Tibial nerve (tissue), 4 donors: Measurements from ENCODE around the gene FANCC. TPM values are rescaled to one million over a fixed set of nuclear protein-coding genes. Genes with fewer than 3 reads are reported as not detected.
A peak's percentile ranks its signal among the peaks of the same experiment; 100 is the strongest.

Source experiments
- DNase-seq, 2 donors: peaks; one replicate each; pipeline ENCODE4 v3.0.0-alpha.2; 2019; ENCODE audit warnings: low spot score in 2 of 2
- H3K27ac ChIP-seq, 4 donors: fragments of 200-600 bp; sonication (generic) in 3 of 4; one replicate each; pipeline ENCODE4 v1.5.1; 2017 to 2019; ENCODE audit warnings: mild to moderate bottlenecking in 1 of 4
- H3K27me3 ChIP-seq, 2 donors: fragments of 200-600 bp; sonication (generic) in 1 of 2; one replicate each; pipeline versions ENCODE4 v1.5.1 to v1.6.0; 2017 to 2019
- H3K36me3 ChIP-seq, 3 donors: fragments of 200-600 bp; sonication (generic); one replicate each; pipeline ENCODE4 v1.5.1; 2018 to 2019
- H3K4me1 ChIP-seq, 4 donors: fragments of 200-600 bp; sonication (generic) in 3 of 4; one replicate each; pipeline ENCODE4 v1.5.1; 2017 to 2019
- H3K4me3 ChIP-seq, 4 donors: fragments of 200-600 bp; sonication (generic) in 3 of 4; one replicate each; pipeline ENCODE4 v1.5.1; 2017 to 2019; ENCODE audit warnings: mild to moderate bottlenecking in 1 of 4, moderate library complexity in 1 of 4
- H3K9me3 ChIP-seq, 4 donors: fragments of 200-600 bp; sonication (generic) in 3 of 4; one replicate each; pipeline ENCODE4 v1.5.1; 2017 to 2019
- CTCF ChIP-seq, 5 experiments: fragments of 200-600 bp in 3 of 5; fragments of 450-650 bp in 2 of 5; sonication (generic) in 3 of 5; IDR thresholded peaks; one replicate each; pipeline ENCODE4 v1.5.1; 2016 to 2019; ENCODE audit warnings: antibody characterized with exemption in 5 of 5, mild to moderate bottlenecking in 3 of 5, moderate library complexity in 2 of 5
- EP300 ChIP-seq, 2 donors: sonication (generic); formaldehyde crosslinking; IDR thresholded peaks; one replicate each; pipeline ENCODE4 v1.6.1; 2017; ENCODE audit warnings: antibody characterized with exemption in 2 of 2, mild to moderate bottlenecking in 1 of 2
- POLR2A ChIP-seq, 2 donors: fragments of 450-650 bp; IDR thresholded peaks; one replicate each; pipeline ENCODE4 v1.6.1; 2017; ENCODE audit warnings: antibody characterized with exemption in 2 of 2, mild to moderate bottlenecking in 2 of 2, moderate library complexity in 2 of 2
- WGBS, 2 donors: methylation state at CpG; one replicate each; pipeline ENCODE4 v1.1.5; 2018; 5-methylcytosine and 5-hydroxymethylcytosine counted together
- total RNA-seq, 4 donors: library from RNA; depleted of rRNA; stranded (reverse); fragments of >200 nt; gene quantifications; one replicate each; pipeline ENCODE4 v1.1.0, GENCODE V29; 2016

The FANCC gene
- total RNA-seq, 4 donors from 2014 or later, result 6.5 to 12.6 (median 10.2) TPM

- H3K27ac ChIP-seq, result peak overlapping the region; percentile 8 to 94 (median 41)
- no peaks in the 10 kb centered on the region for H3K27me3 ChIP-seq
- no peak overlapping the region for H3K4me3 ChIP-seq
- H3K4me1 ChIP-seq, result peaks cover 0 to 98% (median 63%) of the 10 kb centered on the region in 4 donors
- H3K36me3 ChIP-seq, result peaks cover 0 to 53% (median 0%) of the 10 kb centered on the region in 3 donors
- DNase-seq, result no peak
- no peaks in the 10 kb centered on the region for H3K9me3 ChIP-seq
- peak in 2 of 5 experiments; percentile 3 to 21 for TF ChIP-seq CTCF (IDR thresholded peaks at IDR 0.05)
- TF ChIP-seq EP300 (IDR thresholded peaks at IDR 0.05), result no peak
- 87 to 90% methylated on average over 17 to 18 of the region's 18 CpGs for WGBS, 2 donors
Measured at GRCh38 chr9:95073042-95073607, 244.4 kb downstream of the FANCC start.

GRCh38 chr9:95071925-95072324 is 245.6 kb downstream of the FANCC start:
- H3K4me1 ChIP-seq, result peaks cover 0 to 98% (median 56%) of the 10 kb centered on the region in 4 donors
- peaks cover 0 to 59% (median 0%) of the 10 kb centered on the region in 3 donors for H3K36me3 ChIP-seq
- H3K4me3 ChIP-seq, result no peak overlapping the region
- 61 to 80% methylated on average over 5 of the region's 5 CpGs for WGBS, 2 donors
- TF ChIP-seq EP300 (IDR thresholded peaks at IDR 0.05), result no peak
- no peak for TF ChIP-seq POLR2A (IDR thresholded peaks at IDR 0.05)
- TF ChIP-seq CTCF (IDR thresholded peaks at IDR 0.05), result no peak
- no peaks in the 10 kb centered on the region for H3K27me3 ChIP-seq
- DNase-seq, result no peak
- no peaks in the 10 kb centered on the region for H3K9me3 ChIP-seq
- H3K27ac ChIP-seq, result peak overlapping the region in 3 of 4 donors; percentile 21 to 94 (median 60)

GRCh38 chr9:95071450-95071849 is 246.1 kb downstream of the FANCC start:
- Histone ChIP-seq H3K36me3 (peaks cover 0 to 64% (median 0%) of the 10 kb centered on the region in 3 donors), H3K27me3 (no peaks in the 10 kb centered on the region), H3K4me3 (no peak overlapping the region), H3K27ac (peak overlapping the region in 2 of 4 donors; percentile 60 to 94), H3K9me3 (no peaks in the 10 kb centered on the region), H3K4me1 (peaks cover 0 to 98% (median 56%) of the 10 kb centered on the region in 4 donors)
- DNase-seq, result no peak
- TF ChIP-seq EP300 (IDR thresholded peaks at IDR 0.05), result no peak
- 78 to 79% methylated on average over 5 of the region's 5 CpGs for WGBS, 2 donors

- 42 to 53% methylated on average over 8 of the region's 8 CpGs for WGBS, 2 donors
- Histone ChIP-seq H3K4me3 (no peak overlapping the region), H3K9me3 (no peaks in the 10 kb centered on the region), H3K27me3 (no peaks in the 10 kb centered on the region), H3K4me1 (peaks cover 0 to 98% (median 54%) of the 10 kb centered on the region in 4 donors), H3K36me3 (peaks cover 0 to 61% (median 0%) of the 10 kb centered on the region in 3 donors), H3K27ac (peak overlapping the region in 3 of 4 donors; percentile 27 to 94 (median 47))
- DNase-seq, result no peak
- TF ChIP-seq EP300 (IDR thresholded peaks at IDR 0.05) (peak in 1 of 2 donors; percentile 11), CTCF (IDR thresholded peaks at IDR 0.05) (no peak)
Measured at GRCh38 chr9:95070549-95071021, 246.9 kb downstream of the FANCC start.

GRCh38 chr9:95067897-95068296 is 249.6 kb downstream of the FANCC start:
- H3K36me3 ChIP-seq, result peaks cover 0 to 69% (median 0%) of the 10 kb centered on the region in 3 donors
- peak overlapping the region in 1 of 4 donors; percentile 81 for H3K27ac ChIP-seq
- DNase-seq, result no peak
- H3K9me3 ChIP-seq, result no peaks in the 10 kb centered on the region
- no peaks in the 10 kb centered on the region for H3K27me3 ChIP-seq
- H3K4me3 ChIP-seq, result no peak overlapping the region
- TF ChIP-seq POLR2A (IDR thresholded peaks at IDR 0.05), result no peak
- no peak for TF ChIP-seq EP300 (IDR thresholded peaks at IDR 0.05)
- no peak for TF ChIP-seq CTCF (IDR thresholded peaks at IDR 0.05)
- 45 to 50% methylated on average over 2 of the region's 2 CpGs for WGBS, 2 donors
- H3K4me1 ChIP-seq, result peaks cover 0 to 98% (median 60%) of the 10 kb centered on the region in 4 donors
